Liver (tissue), 3 donors: ENCODE results near the gene SAMD4A.

ENCODE experiments used
- CTCF ChIP-seq: fragments of 150-350 bp; IDR thresholded peaks from 2 replicates; pipeline ENCODE4 v1.5.1; 2017; ENCODE audit warnings: improper control_type of control experiment, low read depth, low read length; ENCODE audit not compliant: missing input control
- EGR1 ChIP-seq, 2 donors: IDR thresholded peaks; 2 replicates each; pipeline ENCODE4 v1.6.1; 2016 to 2018; ENCODE audit warnings: antibody characterized with exemption in 2 of 2, low read depth in 2 of 2
- FOXA1 ChIP-seq: IDR thresholded peaks from 2 replicates; pipeline ENCODE4 v1.6.1; 2016; ENCODE audit warnings: antibody characterized with exemption
- GABPA ChIP-seq, 2 donors: IDR thresholded peaks in 1 of 2; conservative IDR thresholded peaks in 1 of 2; 2 replicates each; pipeline ENCODE4 v1.6.1; 2016; ENCODE audit warnings: antibody characterized with exemption in 2 of 2, mild to moderate bottlenecking in 1 of 2, moderate library complexity in 1 of 2
- JUND ChIP-seq, 2 donors: IDR thresholded peaks; 2 replicates each; pipeline ENCODE4 v1.6.1; 2016; ENCODE audit warnings: antibody characterized with exemption in 2 of 2
- NR2F2 ChIP-seq: IDR thresholded peaks from 2 replicates; pipeline ENCODE4 v1.6.1; 2016; ENCODE audit warnings: antibody characterized with exemption
- RAD21 ChIP-seq, 2 donors: IDR thresholded peaks; 2 replicates each; pipeline ENCODE4 v1.6.1; 2016; ENCODE audit warnings: antibody characterized with exemption in 2 of 2, mild to moderate bottlenecking in 2 of 2
- RXRA ChIP-seq, 2 donors: IDR thresholded peaks; 2 replicates each; pipeline ENCODE4 v1.6.1; 2017 to 2018; ENCODE audit warnings: antibody characterized with exemption in 2 of 2, mild to moderate bottlenecking in 1 of 2
- SP1 ChIP-seq: IDR thresholded peaks from 2 replicates; pipeline ENCODE4 v1.6.1; 2018; ENCODE audit warnings: antibody characterized with exemption, mild to moderate bottlenecking
- TAF1 ChIP-seq: conservative IDR thresholded peaks from 2 replicates; pipeline ENCODE4 v1.6.1; 2016; ENCODE audit warnings: antibody characterized with exemption, mild to moderate bottlenecking
- YY1 ChIP-seq: IDR thresholded peaks from 2 replicates; pipeline ENCODE4 v1.6.1; 2016; ENCODE audit warnings: antibody characterized with exemption, mild to moderate bottlenecking
- ZBTB33 ChIP-seq: IDR thresholded peaks from 2 replicates; pipeline ENCODE4 v1.6.1; 2016; ENCODE audit warnings: antibody characterized with exemption
- TF ChIP-seq, protein P1 (sequence below): IDR thresholded peaks from 2 replicates; pipeline ENCODE4 v1.6.1; 2016; ENCODE audit warnings: antibody characterized with exemption, mild to moderate bottlenecking
- donor health status: healthy.
- donor health status: healthy.

- TF ChIP-seq CTCF: no peak
- no peak for TF ChIP-seq SP1
- TF ChIP-seq YY1: no peak
- no peak for TF ChIP-seq NR2F2
- TF ChIP-seq RXRA (IDR thresholded peaks at IDR 0.05): no peak
- TF ChIP-seq GABPA (IDR thresholded peaks at IDR 0.05 in 1 of 2, conservative IDR thresholded peaks at IDR 0.05 in 1 of 2): no peak
- TF ChIP-seq JUND (IDR thresholded peaks at IDR 0.05): no peak
- TF ChIP-seq ZBTB33: no peak
- TF ChIP-seq TAF1: no peak
- TF ChIP-seq, protein P1, sequence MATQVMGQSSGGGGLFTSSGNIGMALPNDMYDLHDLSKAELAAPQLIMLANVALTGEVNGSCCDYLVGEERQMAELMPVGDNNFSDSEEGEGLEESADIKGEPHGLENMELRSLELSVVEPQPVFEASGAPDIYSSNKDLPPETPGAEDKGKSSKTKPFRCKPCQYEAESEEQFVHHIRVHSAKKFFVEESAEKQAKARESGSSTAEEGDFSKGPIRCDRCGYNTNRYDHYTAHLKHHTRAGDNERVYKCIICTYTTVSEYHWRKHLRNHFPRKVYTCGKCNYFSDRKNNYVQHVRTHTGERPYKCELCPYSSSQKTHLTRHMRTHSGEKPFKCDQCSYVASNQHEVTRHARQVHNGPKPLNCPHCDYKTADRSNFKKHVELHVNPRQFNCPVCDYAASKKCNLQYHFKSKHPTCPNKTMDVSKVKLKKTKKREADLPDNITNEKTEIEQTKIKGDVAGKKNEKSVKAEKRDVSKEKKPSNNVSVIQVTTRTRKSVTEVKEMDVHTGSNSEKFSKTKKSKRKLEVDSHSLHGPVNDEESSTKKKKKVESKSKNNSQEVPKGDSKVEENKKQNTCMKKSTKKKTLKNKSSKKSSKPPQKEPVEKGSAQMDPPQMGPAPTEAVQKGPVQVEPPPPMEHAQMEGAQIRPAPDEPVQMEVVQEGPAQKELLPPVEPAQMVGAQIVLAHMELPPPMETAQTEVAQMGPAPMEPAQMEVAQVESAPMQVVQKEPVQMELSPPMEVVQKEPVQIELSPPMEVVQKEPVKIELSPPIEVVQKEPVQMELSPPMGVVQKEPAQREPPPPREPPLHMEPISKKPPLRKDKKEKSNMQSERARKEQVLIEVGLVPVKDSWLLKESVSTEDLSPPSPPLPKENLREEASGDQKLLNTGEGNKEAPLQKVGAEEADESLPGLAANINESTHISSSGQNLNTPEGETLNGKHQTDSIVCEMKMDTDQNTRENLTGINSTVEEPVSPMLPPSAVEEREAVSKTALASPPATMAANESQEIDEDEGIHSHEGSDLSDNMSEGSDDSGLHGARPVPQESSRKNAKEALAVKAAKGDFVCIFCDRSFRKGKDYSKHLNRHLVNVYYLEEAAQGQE: no peak
- TF ChIP-seq RAD21 (IDR thresholded peaks at IDR 0.05): no peak
- no peak for TF ChIP-seq EGR1 (IDR thresholded peaks at IDR 0.05; ENCODE audit: low read depth in 2 of 2)
- no peak for TF ChIP-seq FOXA1
These were observed 237.7 kb downstream of the SAMD4A start for GRCh38 chr14:54804538-54805041.
